Neuronal stem cell (in vitro differentiated cells): ENCODE results near the gene OR52N1.

Experiments
- DNase-seq: peaks from one replicate; pipeline ENCODE4 v3.0.0-alpha.2; 2013; ENCODE audit warnings: low spot score
- H2AFZ ChIP-seq: one replicate; pipeline ENCODE4 v1.6.1; 2013; ENCODE audit warnings: mild to moderate bottlenecking, low read length, inconsistent platforms
- H2AK5ac ChIP-seq: 2 replicates; pipeline ENCODE4 v1.6.1; 2013; ENCODE audit warnings: low read depth, mild to moderate bottlenecking, inconsistent platforms, low read length, moderate library complexity, mixed read lengths
- H2BK120ac ChIP-seq: 2 replicates; pipeline ENCODE4 v1.6.1; 2013; ENCODE audit warnings: low read depth, mild to moderate bottlenecking, inconsistent platforms, low read length, moderate library complexity, mixed read lengths
- H2BK12ac ChIP-seq: one replicate; pipeline ENCODE4 v1.6.1; 2013; ENCODE audit warnings: low read length, inconsistent platforms
- H2BK15ac ChIP-seq: 2 replicates; pipeline ENCODE4 v1.6.1; 2013; ENCODE audit warnings: mild to moderate bottlenecking, low read length, inconsistent platforms, mixed read lengths
- H2BK5ac ChIP-seq: one replicate; pipeline ENCODE4 v1.6.1; 2013; ENCODE audit warnings: inconsistent platforms, mild to moderate bottlenecking, low read length, moderate library complexity
- H3K14ac ChIP-seq: one replicate; pipeline ENCODE4 v1.6.1; 2013; ENCODE audit warnings: low read length, inconsistent platforms
- H3K18ac ChIP-seq: 2 replicates; pipeline ENCODE4 v1.6.1; 2013; ENCODE audit warnings: low read length, inconsistent platforms
- H3K23ac ChIP-seq: 2 replicates; pipeline ENCODE4 v1.6.1; 2013; ENCODE audit warnings: low read depth, mild to moderate bottlenecking, mixed read lengths, low read length, inconsistent platforms; ENCODE audit not compliant: poor library complexity
- H3K27ac ChIP-seq: replicated peaks from 3 replicates; pipeline ENCODE4 v1.5.1; 2013; ENCODE audit warnings: low read length, inconsistent platforms
- H3K27me3 ChIP-seq, 3 experiments: 2 replicates each; pipeline ENCODE4 v1.6.1; 2013; ENCODE audit warnings: low read length in 3 of 3, mild to moderate bottlenecking in 2 of 3, inconsistent platforms in 1 of 3, low read depth in 1 of 3, mixed read lengths in 1 of 3, moderate library complexity in 1 of 3; ENCODE audit not compliant: control insufficient read depth in 3 of 3, insufficient read depth in 3 of 3
- H3K36me3 ChIP-seq, 2 donors: replicated peaks in 1 of 2; 2 replicates each; pipeline ENCODE4 v1.6.1; 2013; ENCODE audit warnings: low read length in 2 of 2; ENCODE audit not compliant: control insufficient read depth in 2 of 2, insufficient read depth in 2 of 2
- H3K4ac ChIP-seq: 2 replicates; pipeline ENCODE4 v1.6.1; 2013; ENCODE audit warnings: inconsistent platforms, mild to moderate bottlenecking, low read length, moderate library complexity
- H3K4me1 ChIP-seq, 2 donors: 1 replicate in 1 of 2; 2 replicates in 1 of 2; pipeline ENCODE4 v1.6.1; 2013; ENCODE audit warnings: low read length in 2 of 2, low read depth in 1 of 2; ENCODE audit not compliant: control insufficient read depth in 2 of 2, insufficient read depth in 1 of 2
- H3K4me2 ChIP-seq: one replicate; pipeline ENCODE4 v1.6.1; 2013; ENCODE audit warnings: mild to moderate bottlenecking, low read length, inconsistent platforms; ENCODE audit not compliant: insufficient read depth, poor library complexity, severe bottlenecking
- H3K4me3 ChIP-seq, 2 donors: 2 replicates each; pipeline ENCODE4 v1.5.1; 2013; ENCODE audit warnings: low read length in 2 of 2, mild to moderate bottlenecking in 2 of 2, inconsistent platforms in 1 of 2, moderate library complexity in 1 of 2
- H3K79me1 ChIP-seq: one replicate; pipeline ENCODE4 v1.6.1; 2013; ENCODE audit warnings: low read depth, mild to moderate bottlenecking, inconsistent platforms, low read length, moderate library complexity
- H3K9ac ChIP-seq: one replicate; pipeline ENCODE4 v1.6.1; 2013; ENCODE audit warnings: mild to moderate bottlenecking, low read depth, low read length, inconsistent platforms; ENCODE audit not compliant: poor library complexity
- H3K9me3 ChIP-seq, 2 donors: replicated peaks in 1 of 2; 2 replicates each; pipeline versions ENCODE3 to v1.6.1; 2013; ENCODE audit warnings: low read length in 2 of 2, mild to moderate bottlenecking in 2 of 2, inconsistent platforms in 1 of 2, low read depth in 1 of 2, mixed read lengths in 1 of 2, moderate library complexity in 1 of 2; ENCODE audit not compliant: control insufficient read depth in 2 of 2, insufficient read depth in 1 of 2
- H4K8ac ChIP-seq: one replicate; pipeline ENCODE4 v1.6.1; 2013; ENCODE audit warnings: low read depth, mild to moderate bottlenecking, inconsistent platforms, low read length, moderate library complexity
- H4K91ac ChIP-seq: one replicate; pipeline ENCODE4 v1.6.1; 2013; ENCODE audit warnings: low read length, low read depth, mild to moderate bottlenecking, inconsistent platforms; ENCODE audit not compliant: poor library complexity
- WGBS, 2 donors: extraction: QIAGEN DNeasy Blood & Tissue Kit; methylation state at CpG; one replicate each; pipeline ENCODE4 v1.1.7; 2013; ENCODE audit warnings: missing lambda C conversion rate in 2 of 2, mixed read lengths in 1 of 2; ENCODE audit not compliant: insufficient read length in 2 of 2, insufficient replicate concordance in 1 of 2; ENCODE audit errors: extremely low coverage in 2 of 2; 5-methylcytosine and 5-hydroxymethylcytosine counted together

OR52N1 gene

GRCh38 chr11:5746614-5747013 is 44.5 kb downstream of the OR52N1 start:
- Histone ChIP-seq H3K14ac (no peak overlapping the region), H4K91ac (no peak overlapping the region), H3K4me1 (no peaks in the 10 kb centered on the region), H3K27me3 (no peaks in the 10 kb centered on the region), H3K4me2 (no peak overlapping the region), H2BK120ac (no peak overlapping the region), H3K4me3 (no peak overlapping the region), H3K9ac (no peak overlapping the region), H2BK15ac (no peak overlapping the region), H3K9me3 (no peaks in the 10 kb centered on the region), H3K18ac (no peak overlapping the region), H3K79me1 (no peaks in the 10 kb centered on the region), H2BK5ac (no peak overlapping the region), H3K4ac (no peak overlapping the region), H2BK12ac (no peak overlapping the region), H3K27ac (no peak overlapping the region), H2AK5ac (no peak overlapping the region), H3K36me3 (no peaks in the 10 kb centered on the region), H2AFZ (no peak overlapping the region), H4K8ac (no peak overlapping the region), H3K23ac (no peak overlapping the region)
- no peak for DNase-seq
- WGBS, 2 donors = no CpG with 5 or more reads among the region's 3 CpGs

DNA sequence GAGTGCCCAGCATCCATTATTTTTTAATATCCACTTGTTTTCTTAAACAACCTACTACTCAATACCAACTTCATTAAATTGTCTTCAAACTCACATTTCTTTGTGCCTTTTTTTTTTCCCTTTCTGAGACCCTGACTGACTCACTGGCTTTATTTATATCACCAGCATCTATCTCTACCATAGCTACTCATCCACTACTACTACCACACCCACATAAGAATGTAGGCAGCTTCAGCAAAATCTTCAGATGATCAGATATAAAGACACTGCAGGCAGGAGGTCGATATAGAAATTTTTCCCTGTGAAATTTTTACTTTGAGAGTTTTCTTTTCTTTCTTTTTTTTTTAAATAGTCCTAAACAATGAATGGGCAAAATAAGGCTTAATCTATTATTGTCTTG is 52.6 kb downstream of the OR52N1 start:
- no CpG with 5 or more reads among the region's 1 CpG for WGBS, 2 donors
- no peak overlapping the region for H3K27ac ChIP-seq
- H3K23ac ChIP-seq = no peak overlapping the region
- no peak overlapping the region for H2AK5ac ChIP-seq
- H3K36me3 ChIP-seq = no peaks in the 10 kb centered on the region
- no peak overlapping the region for H2BK15ac ChIP-seq
- H2BK120ac ChIP-seq = no peak overlapping the region
- H3K9ac ChIP-seq = no peak overlapping the region
- H4K91ac ChIP-seq = no peak overlapping the region
- H2BK5ac ChIP-seq = no peak overlapping the region
- H3K4ac ChIP-seq = no peak overlapping the region
- H3K27me3 ChIP-seq = no peaks in the 10 kb centered on the region
- H3K4me1 ChIP-seq = peaks cover 0 to 6% of the 10 kb centered on the region in 2 donors
- no peaks in the 10 kb centered on the region for H3K79me1 ChIP-seq
- H3K18ac ChIP-seq = no peak overlapping the region
- no peak overlapping the region for H4K8ac ChIP-seq
- no peaks in the 10 kb centered on the region for H3K9me3 ChIP-seq
- no peak for DNase-seq
- H2BK12ac ChIP-seq = no peak overlapping the region
- no peak overlapping the region for H3K4me3 ChIP-seq
- no peak overlapping the region for H3K14ac ChIP-seq
- no peak overlapping the region for H3K4me2 ChIP-seq
- H2AFZ ChIP-seq = no peak overlapping the region

GRCh38 chr11:5737670-5738392 is 53.2 kb downstream of the OR52N1 start:
- Histone ChIP-seq H2AK5ac (no peak overlapping the region), H2BK12ac (no peak overlapping the region), H3K36me3 (no peaks in the 10 kb centered on the region), H3K4ac (no peak overlapping the region), H2BK5ac (no peak overlapping the region), H3K4me3 (no peak overlapping the region), H4K8ac (no peak overlapping the region), H3K4me2 (no peak overlapping the region), H4K91ac (no peak overlapping the region), H3K27ac (no peak overlapping the region), H3K9me3 (no peaks in the 10 kb centered on the region), H3K23ac (no peak overlapping the region), H2AFZ (peak overlapping the region; percentile 34), H3K9ac (no peak overlapping the region), H2BK120ac (no peak overlapping the region), H3K79me1 (no peaks in the 10 kb centered on the region), H3K18ac (no peak overlapping the region), H3K14ac (no peak overlapping the region), H3K27me3 (no peaks in the 10 kb centered on the region), H3K4me1 (peaks cover 0 to 6% of the 10 kb centered on the region in 2 donors), H2BK15ac (no peak overlapping the region)
- DNase-seq = no peak
- no CpG with 5 or more reads among the region's 6 CpGs for WGBS, 2 donors

DNA sequence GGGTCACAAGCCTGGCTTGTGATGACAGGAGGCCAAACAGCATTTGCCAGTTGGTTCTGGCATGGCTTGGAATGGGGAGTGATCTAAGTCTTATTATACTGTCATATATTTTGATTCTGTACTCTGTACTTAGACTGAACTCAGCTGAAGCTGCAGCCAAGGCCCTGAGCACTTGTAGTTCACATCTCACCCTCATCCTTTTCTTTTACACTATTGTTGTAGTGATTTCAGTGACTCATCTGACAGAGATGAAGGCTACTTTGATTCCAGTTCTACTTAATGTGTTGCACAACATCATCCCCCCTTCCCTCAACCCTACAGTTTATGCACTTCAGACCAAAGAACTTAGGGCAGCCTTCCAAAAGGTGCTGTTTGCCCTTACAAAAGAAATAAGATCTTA is 54.0 kb downstream of the OR52N1 start:
- Histone ChIP-seq H3K27ac (no peak overlapping the region), H3K4me3 (no peak overlapping the region), H2AFZ (no peak overlapping the region), H3K4me1 (peaks cover 0 to 6% of the 10 kb centered on the region in 2 donors), H4K91ac (no peak overlapping the region), H3K18ac (no peak overlapping the region), H2AK5ac (no peak overlapping the region), H3K14ac (no peak overlapping the region), H3K79me1 (no peaks in the 10 kb centered on the region), H4K8ac (no peak overlapping the region), H3K9ac (no peak overlapping the region), H3K36me3 (no peaks in the 10 kb centered on the region), H3K9me3 (no peaks in the 10 kb centered on the region), H2BK5ac (no peak overlapping the region), H2BK12ac (no peak overlapping the region), H3K23ac (no peak overlapping the region), H3K4me2 (no peak overlapping the region), H2BK120ac (no peak overlapping the region), H3K4ac (no peak overlapping the region), H3K27me3 (peaks cover 0 to 3% (median 0%) of the 10 kb centered on the region in 3 experiments), H2BK15ac (no peak overlapping the region)
- no peak for DNase-seq
